GM21515 (cell line): Measurements from ENCODE around the gene PDZRN3.

Experiments
- ATAC-seq: cut with Tn5 transposase; IDR thresholded peaks from one replicate; pipeline ENCODE4 v1.9.1; 2021; ENCODE audit not compliant: unreplicated experiment

The PDZRN3 gene

GRCh38 chr3:73352841-73353645 is 271.7 kb downstream of the PDZRN3 start:
- no peak for ATAC-seq

GRCh38 chr3:73351423-73352071 is 273.2 kb downstream of the PDZRN3 start:
- no peak for ATAC-seq

- no peak for ATAC-seq
Observed at GRCh38 chr3:73350996-73351395, 273.7 kb downstream of the PDZRN3 start.

DNA sequence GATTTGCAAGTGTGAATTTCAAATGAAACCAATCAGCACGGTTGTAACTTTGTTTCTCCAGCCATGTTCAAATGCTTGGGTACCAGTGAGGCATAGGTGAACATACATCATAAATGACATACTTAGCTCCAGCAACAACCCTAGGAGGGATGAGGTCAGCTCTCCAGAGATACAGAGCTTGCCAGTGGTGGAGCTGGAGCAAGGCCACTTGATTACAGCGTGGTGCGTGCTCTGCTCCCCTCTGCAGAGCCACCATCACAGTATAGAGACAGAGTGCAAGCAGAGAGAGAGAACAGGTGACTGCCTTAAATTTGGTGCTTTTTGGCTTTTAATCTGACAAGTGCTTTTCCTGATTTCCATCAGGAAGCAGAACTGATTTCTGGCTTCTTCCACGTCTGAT is 275.1 kb downstream of the PDZRN3 start:
- ATAC-seq: no peak

- ATAC-seq: no peak
Observed at GRCh38 chr3:73342077-73342476, 282.7 kb downstream of the PDZRN3 start.

DNA sequence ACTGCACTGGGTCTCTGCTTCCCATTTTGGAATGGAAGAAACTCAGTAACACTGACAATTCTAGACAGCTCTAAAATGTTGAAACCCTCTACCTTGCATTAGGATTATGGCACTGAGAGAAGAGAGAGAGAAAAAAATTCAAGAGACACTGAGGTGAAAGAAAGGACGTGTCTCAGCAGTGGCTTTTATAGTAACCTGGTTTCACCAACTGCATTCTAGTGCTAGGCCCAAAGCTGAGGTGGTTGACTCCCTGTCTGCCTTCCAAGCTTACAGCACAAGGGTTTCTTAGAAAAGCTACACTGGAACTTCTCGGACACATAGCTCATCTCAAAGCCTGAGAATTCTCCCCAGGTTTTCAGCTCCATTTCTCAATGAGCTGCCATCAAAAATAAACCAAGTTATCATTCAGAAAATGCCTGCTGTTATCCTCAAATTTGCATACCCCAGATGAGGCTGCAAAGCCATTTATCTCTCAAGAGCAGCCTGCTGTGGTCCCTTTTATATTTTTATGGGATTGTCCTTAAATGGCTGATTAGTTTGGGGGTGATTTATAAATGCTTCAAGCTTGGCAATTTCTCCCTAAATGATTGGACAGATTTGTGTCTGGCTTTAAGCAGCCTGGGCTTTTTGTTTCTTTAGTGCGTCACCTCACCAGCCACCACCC is 283.3 kb downstream of the PDZRN3 start:
- no peak for ATAC-seq

GRCh38 chr3:73332558-73332957 is 292.2 kb downstream of the PDZRN3 start:
- ATAC-seq: no peak
